HuH-7.5 (cell line): ENCODE measurements around the gene HECTD3.
"Not testable (repeated sequence)": the region's sequence is repeated elsewhere in the genome, so short reads cannot be mapped to it uniquely, and the experiment has no call there.

Experiments
- DNase-seq: peaks from one replicate; pipeline ENCODE4 v3.0.0; 2011; ENCODE audit warnings: low spot score

HECTD3 gene

DNA sequence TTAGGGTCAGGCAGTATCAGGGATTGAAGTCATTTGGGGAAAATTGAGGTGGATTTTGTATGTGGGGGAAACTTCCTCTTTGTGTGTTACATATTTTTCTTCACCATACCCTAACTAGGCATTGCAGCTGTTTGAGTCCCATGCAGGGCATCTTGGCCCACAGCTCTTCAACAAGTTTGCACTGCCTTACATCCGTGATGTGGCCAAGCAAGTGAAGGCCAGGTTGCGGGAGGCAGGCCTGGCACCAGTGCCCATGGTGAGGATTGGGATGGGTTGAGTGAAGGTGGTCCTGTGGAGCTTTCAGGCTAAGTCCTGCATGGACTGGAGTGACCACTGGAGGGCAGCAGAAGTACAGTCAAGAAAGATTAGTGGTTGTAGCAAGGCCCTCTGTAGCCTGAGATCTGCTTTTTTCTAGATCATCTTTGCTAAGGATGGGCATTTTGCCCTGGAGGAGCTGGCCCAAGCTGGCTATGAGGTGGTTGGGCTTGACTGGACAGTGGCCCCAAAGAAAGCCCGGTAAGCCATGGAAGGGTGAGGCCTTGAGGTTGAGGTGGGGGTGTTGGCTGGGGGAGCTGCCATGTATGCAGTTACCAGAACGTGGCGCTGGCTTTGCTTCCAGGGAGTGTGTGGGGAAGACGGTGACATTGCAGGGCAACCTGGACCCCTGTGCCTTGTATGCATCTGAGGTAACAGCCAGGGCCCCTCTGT lies 3.4 kb upstream of the HECTD3 start:
- DNase-seq, result peak; percentile 53

DNA sequence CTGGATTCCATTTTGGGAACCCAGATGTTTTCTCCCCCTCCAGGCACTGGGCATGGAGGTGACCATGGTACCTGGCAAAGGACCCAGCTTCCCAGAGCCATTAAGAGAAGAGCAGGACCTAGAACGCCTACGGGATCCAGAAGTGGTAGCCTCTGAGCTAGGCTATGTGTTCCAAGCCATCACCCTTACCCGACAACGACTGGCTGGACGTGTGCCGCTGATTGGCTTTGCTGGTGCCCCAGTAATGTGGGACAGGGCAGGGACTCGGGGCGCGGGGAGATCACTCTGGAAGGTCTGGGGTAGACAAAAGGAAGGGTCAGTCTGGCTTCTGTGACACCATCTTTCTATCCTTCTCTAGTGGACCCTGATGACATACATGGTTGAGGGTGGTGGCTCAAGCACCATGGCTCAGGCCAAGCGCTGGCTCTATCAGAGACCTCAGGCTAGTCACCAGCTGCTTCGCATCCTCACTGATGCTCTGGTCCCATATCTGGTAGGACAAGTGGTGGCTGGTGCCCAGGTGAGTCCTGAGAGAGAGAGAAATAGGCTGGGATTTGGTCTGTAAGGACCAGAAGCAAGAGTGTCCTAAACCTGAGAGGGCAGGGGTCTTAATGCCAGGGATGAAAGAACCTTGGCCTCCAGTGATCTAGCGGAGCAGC lies 2.6 kb upstream of the HECTD3 start:
- no peak for DNase-seq

DNA sequence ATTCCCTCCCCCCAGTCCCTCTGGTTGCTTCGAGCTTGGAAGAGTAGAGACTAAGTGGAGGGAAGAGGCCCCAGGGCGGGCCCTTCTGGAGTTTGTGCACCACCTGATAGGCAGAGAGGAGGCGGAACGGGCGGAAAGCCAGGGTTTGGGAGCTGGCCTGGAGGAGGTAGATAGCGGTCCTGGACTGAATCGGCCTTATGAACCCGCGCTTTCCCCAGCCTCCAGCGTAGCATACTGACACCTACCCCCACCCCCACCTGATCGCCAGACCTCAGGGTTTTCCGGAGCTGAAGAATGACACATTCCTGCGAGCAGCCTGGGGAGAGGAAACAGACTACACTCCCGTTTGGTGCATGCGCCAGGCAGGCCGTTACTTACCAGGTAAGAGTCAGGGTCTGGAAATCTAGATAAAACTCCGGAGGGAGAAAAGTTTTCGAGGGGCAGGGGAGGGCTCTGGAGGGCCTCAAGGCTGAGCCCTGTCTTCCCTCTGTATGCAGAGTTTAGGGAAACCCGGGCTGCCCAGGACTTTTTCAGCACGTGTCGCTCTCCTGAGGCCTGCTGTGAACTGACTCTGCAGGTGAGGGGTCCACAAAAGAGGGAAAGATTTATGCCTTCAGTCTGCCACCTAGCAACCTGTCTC lies 1.6 kb upstream of the HECTD3 start:
- DNase-seq, result peak; percentile 60

DNA sequence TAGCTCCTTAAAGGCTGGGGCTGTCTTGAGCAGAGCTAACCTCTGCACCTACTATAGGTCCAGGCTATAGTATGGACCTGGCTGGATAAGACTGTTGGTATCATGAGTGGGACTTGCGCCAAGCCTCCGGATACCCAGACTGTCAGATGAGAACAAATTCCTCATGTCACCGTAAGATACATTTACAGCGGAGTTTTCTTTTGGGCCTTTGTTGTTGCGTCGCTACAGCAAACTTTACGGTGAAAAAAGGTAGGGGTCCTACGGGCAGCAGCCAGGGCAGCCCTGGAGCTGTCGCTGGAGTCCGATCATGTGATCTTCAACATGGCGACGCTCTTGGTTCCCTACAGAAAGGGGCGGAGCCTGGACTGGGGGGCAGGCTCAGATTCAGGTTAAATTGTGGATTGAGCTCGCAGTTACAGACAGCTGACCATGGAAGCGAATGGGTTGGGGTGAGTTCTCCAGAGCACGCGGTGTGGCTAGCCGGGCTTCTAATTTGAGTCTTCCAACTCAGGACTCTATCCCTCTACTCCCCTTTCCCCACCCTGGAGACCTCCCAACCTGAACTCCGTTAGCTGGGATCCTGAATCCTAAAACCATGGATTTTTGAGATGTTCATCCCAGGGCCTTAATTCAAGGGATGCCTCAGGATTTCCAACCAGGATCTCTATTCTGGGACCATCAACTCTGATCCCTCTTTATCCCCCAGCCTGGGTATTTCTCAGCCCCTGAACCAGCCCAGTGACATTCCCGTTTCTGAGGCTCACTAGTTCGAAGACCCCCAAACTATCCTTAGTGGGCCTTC lies 914 bp upstream of the HECTD3 start, which contains the start of gene UROD:
Gene UROD (plus strand): TSS at position 418 of the 802 bp plus-strand sequence. CDS start 12 bp downstream, at position 430.
- peak; percentile 82 for DNase-seq

DNA sequence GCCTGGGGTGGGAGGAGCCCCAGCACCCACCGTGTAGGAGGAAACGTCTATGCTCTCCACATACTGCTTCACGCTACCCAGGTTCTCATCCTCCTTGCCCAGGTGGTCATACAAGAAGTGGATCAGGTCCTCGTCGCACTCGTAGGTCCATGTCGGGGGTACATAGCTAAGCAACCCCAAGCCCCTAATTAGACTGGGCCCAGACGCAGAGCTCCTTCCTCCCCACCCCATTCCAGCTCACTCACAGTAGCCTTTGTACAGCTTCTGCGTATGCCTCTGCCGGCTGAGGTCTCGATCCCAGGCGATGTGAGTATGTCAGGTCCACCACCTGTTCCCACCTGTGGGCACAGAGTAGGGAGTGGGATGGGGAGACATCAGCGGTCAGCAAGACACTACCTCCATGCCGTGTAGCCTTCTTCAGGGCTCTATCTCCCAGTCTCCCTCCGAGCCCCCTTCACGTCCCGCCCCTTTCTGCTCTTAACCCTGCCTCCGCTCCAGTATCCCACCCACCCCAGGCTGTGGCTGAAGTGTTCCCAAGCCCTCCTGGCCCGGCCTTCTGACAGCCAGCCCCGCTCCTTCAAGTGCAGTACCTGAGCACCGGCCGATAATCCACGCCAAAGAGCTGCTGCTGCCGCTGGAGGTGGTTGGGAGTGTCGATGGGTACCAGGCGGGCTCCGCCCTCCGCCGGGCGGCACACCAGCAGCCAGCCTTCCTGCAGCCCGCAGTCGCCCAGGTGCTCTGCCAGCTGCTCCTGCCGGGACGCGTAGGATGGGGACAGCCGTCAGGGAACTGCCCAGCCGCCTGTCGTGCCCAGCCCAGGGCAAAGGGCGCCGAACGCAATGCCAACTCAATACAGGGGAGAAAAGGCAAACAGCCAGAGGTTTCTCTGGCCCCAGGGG lies 919 bp downstream of the HECTD3 start:
- DNase-seq, result peak; percentile 35

DNA sequence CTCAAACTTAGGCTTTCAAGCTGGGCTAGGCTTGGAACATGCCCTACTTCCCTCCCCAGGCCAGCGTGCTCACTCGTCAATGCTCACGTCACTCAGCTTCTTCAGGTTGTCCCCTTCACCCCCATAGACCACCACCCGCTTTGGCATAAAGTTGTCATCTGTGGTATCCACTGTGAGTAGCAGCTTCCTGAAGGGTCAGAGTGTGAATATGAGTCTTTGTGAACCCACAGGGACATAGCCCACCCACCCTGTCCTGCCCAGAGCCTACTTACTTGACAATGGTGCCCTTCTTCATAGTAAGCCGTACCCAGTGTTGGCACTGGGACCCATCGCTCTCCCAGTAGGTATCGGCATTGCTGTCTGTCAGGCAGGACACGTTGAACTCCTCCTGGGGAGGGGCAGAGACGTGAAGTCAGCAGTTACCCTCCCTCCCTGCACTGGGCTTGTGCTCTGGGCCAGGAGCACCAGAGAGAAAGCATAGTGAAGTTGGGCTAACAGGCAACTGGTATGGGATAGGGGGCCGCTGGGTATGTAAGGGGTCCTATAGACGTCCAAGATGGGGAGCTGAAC lies 1.7 kb downstream of the HECTD3 start:
- no peak for DNase-seq

DNA sequence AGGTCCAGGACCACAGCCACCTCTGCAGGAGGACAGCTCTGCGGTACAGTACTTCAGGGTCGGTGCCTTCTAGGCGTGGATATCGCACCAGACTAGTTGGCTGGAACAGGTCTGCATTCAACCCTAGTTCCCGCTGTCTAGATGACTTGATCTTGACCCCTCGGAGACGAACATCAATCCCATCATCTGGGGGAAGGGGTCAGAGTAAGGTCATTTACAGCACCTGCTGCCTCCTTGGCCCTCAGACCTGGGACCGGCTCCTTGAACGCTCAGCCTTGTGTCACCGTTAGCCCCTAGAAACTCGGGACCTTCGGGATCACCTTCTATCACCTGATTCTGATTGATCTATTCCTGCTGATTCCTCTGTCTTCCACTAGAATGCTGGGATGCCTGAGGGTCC lies 2.6 kb downstream of the HECTD3 start:
- DNase-seq, result no peak

DNA sequence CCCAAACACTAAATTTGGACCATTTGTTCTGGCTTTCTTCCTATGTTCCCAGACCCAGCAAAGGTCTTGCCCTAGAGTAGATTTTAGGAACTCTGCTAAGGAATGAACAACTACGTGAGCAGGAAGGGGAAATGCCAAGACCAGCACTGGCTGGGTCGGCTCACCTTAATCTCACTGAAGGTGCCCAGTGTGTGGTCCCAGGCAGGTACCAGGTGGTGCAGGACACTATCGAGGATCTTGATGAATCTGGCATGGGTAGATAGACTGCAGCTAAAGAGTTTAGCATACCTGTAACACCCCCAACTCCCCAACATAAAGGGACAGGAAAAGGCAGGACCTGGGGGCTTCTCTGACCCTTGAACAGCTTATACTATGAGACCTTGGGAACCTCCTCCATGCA lies 3.0 kb downstream of the HECTD3 start:
- DNase-seq, result no peak

DNA sequence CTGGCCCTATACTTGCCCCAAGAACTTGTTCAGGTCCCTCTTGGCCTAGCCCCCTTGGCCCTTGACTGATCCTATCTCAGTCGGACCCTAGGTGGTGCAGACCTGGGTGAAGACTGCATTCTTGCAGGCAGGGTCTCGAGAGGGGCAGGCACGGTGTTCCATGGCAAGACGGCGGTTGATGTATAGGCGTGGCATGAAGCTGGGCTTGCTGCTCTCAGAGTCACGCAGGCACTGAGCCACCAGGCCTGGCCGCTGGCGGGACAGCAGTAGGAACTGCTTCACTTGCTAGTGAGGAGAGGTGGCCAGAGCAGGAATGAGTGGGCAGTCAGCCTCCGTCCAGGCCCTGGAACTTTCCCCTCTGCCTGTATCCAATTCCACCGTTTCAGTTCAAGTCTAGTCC lies 3.8 kb downstream of the HECTD3 start:
- DNase-seq, result no peak

DNA sequence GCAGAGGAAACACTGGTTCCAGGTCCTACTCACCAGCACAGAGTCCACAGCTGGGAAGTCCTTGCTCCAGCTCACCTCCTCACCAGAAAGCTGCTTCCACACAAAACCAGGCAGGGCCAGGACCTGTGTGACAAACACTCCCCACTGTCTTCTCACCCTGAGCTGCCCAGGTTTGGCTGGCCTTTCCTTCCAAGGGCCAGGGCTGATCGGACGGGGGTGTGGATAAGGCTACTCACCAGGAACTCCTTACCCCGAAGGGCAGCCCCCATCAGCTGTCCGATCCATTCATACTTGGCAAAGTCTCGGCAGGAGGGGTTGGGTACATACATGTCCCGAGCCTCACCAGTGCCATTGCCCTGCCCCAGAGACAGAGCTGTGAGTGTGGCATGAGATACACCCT lies 5.4 kb downstream of the HECTD3 start:
- no peak for DNase-seq

DNA sequence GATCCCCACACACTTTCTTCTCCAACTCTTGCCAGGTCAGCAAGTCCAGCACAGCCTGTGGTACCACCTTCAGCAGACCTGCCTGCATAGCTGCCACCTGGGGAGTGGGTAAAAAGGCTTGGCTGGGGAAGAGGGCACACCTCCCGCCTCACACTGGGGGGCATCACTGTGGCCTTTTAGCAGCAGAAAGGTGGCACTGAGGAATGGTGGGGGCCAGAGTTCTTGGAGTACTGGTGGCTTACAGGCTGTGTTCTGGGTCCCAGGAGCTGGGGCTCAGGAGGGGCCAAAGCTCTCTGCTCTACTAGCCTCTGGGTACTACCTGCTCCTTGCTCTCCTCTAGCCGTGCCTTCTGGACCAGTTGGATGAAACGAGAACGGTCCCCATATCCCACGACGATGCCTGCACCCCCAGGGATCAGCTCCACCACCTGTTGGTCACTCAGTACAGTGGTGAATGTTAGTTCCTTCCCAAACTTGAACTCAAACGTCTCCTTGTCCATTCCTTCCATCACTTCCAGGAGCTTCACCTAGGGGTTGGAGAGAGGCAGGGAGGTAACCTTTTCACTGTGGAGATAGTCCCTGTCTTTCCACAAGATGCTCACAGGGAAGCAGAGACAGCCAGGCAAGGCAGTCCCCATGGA lies 6.7 kb downstream of the HECTD3 start:
- no peak for DNase-seq

DNA sequence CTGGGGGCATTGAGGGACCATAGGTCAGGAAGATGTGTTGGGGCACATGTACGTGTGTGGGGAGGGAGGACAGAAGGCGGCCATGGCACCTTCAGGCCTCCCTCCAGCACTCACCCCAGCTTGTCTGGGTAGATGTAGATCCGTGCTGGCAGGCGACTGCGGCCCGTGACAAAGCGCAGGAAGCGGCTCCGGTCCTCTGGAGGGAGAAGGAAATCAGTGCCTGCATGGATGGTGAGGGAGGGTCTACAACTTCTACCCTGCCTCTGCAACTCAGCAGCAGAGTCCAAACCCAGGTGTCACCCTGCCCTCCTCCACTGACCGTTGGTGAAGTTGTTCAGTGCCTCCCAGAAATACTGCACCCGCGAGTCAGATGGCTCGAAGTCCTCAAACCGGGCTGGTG lies 7.4 kb downstream of the HECTD3 start:
- no peak for DNase-seq

DNA sequence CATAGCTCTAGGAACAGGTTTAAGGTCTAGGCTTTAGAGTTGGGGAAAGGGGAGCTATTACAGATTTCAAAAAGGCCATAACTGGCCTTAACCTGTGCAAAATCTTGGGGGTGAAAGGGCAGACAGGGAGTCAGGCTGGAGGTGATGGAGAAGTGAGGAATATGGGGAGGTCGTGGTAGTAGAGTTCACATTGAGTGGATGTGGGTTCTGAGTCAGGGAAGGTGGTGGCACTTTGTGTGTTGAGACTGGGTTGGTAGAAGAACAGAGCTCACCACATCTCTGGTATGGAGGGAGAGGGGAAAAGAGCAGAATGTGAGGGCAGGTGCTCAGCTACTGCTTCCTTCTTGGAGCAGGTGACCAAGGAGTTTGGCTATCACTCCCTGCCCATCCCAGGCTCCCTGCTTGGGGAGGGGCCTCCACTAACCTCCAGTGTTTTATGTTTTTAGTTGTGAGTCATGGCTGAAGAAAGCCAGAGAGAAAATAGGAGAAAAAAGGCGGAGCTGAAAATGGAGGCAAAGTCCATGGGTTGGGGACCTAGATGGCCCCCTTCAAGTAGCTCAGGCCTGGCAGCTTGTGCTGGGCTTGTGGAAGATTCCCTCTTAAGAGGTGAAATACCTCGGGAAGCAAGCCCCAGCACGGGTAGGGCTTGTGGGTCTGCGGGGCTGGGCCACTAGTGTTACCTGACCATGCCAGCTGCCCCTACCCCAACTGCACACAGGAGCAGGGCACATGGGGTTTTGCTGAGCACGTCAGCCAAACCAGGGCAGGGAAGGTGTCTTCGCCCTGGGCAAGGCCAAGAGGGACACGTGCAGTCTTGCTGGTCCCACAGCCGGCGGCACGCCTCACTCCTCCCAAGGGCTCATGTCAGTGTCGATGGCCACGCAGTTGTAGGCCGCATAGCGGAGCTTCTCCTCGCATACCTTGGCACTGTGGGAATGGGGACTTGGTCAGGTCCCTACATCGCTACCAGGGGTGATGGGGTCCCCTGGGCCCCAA lies 8.2 kb downstream of the HECTD3 start:
- no peak for DNase-seq

DNA sequence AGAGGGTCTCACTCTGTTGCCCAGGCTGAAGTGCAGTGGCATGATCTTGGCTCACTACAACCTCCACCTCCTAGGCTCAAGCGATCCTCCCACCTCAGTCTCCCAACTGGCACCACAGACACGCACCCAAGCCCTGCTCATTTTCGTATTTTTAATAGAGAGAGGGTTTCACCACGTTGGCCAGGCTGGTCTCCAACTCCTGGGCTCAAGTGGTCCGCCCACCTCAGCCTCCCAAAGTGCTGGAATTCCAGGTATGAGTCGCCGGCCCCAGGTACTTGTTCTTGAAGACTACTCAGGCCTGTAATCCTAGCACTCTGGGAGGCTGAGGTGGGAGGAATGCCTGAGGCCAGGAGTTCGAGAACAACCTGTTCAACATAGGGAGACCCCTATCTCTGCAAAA lies 9.5 kb downstream of the HECTD3 start:
- not testable (repeated sequence) for DNase-seq

DNA sequence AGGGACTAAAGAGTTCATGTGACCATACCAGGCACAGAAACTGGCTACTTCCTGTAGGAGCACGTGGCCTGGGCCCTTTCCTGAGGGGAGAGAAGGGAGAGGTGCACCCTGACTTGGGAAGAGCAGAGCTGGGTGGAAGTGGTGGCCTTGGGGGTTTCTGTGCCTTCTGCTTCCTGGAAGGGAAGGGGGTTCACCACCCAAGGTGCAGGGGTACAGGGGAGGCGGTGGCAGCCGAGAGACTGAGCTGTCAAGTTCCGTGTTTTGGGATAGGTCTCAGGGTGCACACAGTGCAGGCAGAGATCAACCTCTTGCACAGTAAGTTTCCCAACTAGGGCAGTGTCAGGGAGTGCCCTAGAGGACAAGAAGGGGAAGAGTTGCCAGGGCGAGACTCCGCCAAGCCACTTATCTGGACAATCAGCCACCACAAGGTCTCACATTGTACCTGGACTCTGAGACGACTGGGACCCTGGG lies 10.1 kb downstream of the HECTD3 start:
- no peak for DNase-seq

DNA sequence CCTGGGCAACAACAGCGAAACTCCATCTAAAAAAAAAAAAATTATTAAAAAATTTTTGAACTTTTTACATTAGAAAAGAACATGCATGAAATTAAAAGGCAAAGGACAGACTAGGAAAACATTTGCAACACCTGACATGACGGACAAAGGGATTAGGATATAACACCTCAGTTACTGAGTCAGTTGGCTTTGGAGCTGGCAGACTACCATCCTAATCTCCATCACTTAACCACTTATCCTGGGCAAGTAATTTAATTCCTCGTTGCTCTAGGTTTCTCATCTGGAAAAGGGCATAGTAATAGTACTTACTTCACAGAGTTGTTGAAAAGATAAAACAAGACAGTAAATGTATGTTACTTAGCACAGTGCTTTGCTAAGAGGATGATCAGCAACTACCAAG lies 11.9 kb downstream of the HECTD3 start:
- DNase-seq, result no peak

DNA sequence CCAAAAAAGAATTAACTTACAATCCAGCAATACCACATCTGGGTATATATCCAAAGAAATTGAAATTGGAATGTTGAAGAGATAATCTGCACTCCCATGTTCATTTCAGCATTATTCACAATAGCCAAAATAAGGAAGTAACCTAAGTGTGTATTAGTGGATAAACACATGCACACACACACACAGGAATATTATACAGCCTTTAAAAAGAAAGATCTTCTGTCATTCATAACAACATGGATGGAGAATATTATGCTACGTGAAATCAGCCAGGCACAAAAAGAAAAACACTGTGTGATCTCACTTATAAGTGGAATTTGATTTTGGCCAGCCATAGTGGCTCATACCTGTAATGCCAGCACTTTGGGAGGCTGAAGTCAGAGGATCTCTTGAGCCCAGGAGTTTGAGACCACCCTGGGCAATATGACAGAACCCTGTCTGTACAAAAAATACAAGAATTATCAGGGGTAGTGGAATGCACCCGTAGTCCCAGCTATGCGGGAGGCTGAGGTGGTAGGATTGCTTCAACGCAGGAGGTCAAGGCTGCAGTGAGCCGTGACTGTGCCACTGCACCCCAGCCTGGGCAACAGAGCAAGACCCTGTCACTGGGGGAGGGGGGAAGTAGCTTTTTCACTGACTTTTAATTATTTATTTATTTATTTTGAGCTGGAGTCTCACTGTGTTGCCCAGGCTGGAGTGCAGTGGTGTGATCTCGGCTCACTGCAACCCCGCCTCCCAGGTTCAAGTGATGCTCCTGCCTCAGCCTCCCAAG lies 15.5 kb downstream of the HECTD3 start:
- no peak for DNase-seq

DNA sequence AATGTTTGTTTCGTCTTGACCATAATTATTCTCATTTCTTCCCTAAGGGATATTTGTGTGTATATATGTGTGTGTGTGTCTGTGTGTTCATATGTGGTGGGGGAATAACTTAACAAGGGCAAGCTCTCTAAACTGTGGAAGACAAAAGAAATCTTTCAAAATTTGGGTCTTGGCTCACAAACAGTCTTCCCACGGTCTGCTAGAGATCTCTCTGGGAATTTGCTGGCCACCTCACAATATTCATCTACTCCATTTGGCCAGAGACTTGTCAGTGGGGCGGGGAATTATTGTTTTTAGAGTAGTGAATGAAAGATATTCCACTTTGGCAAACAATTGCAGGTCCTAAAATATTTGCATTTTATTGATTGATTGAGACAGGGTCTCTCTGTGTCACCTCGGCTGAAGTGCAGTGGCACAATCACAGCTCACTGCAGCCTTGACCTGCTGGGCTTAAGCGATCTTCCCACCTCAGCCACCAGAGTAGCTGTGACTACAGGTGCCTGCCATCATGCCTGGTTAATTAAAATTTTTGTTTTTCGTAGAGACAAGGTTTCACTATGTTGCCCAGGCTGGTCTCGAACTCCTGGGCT lies 16.7 kb downstream of the HECTD3 start:
- DNase-seq, result no peak
